NK-92 (cell line): ENCODE data around the gene RIC3.

Experiments used
- DNase-seq: peaks from one replicate; lab custom pipeline; 2025; ENCODE audit not compliant: unreplicated experiment; lab: John Stamatoyannopoulos, UW

Gene RIC3

GRCh38 chr11:8069771-8070170, 99.1 kb downstream of the RIC3 start:
- no peak for DNase-seq

GRCh38 chr11:8068605-8069221, 100.1 kb downstream of the RIC3 start:
- no peak for DNase-seq

DNA sequence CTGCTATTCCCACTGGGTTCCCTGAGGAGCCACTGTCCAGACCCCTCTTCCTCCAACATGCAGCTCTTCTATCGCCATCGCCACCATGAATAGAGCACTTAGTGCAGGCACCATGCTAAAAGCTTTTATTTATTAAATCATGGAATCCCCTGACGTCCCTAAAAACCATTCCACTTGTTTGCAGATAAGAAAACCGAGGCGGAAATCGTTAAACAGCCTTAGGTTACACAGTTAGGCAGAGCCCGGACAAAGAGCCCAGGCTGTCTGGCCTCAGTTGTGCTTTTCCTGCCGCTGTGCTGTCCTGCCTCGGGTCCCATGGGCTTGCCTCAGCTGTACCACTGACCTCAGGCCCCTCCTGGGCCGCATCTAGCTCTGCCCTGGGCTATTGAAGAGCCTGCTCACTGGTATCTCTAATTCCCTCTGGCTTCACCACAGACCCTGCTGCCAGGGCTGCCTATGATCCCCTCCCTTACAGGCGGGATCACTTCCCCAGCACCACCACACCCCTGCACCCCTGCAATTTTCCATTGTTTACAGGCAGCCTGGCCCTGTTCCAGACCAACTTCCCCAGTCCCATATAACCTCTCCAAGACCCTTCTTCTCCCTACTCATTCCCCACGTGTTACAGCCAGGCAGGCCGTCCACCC, 100.8 kb downstream of the RIC3 start:
- DNase-seq: no peak

- DNase-seq: no peak
Observed at GRCh38 chr11:8067567-8067928, 101.3 kb downstream of the RIC3 start.

DNA sequence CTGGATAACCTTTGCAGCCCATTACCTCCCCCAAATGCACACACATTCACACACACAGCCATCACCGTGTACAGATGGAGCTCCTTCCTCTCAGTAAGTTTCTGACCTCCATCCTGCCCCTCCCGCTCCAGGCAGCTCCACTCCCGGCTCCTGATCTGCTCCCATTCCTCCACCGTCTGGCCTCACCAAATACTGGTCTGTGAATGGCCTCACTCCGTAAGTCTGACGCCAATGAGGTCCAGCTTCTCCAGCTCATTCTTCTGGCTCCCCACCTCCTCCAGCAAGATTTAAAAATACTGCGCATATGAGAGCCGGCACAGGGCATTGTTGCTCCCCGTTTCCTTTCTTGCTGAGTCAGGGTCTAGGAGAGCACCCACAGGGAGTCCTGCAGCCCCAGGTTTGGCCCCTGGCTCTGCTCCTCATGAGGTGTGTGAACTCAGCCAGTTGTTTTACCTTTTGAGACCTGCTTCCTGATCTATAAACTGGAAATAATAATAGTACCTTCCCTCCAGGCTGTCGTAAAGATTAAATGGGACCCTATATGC, 101.8 kb downstream of the RIC3 start:
- no peak for DNase-seq

DNA sequence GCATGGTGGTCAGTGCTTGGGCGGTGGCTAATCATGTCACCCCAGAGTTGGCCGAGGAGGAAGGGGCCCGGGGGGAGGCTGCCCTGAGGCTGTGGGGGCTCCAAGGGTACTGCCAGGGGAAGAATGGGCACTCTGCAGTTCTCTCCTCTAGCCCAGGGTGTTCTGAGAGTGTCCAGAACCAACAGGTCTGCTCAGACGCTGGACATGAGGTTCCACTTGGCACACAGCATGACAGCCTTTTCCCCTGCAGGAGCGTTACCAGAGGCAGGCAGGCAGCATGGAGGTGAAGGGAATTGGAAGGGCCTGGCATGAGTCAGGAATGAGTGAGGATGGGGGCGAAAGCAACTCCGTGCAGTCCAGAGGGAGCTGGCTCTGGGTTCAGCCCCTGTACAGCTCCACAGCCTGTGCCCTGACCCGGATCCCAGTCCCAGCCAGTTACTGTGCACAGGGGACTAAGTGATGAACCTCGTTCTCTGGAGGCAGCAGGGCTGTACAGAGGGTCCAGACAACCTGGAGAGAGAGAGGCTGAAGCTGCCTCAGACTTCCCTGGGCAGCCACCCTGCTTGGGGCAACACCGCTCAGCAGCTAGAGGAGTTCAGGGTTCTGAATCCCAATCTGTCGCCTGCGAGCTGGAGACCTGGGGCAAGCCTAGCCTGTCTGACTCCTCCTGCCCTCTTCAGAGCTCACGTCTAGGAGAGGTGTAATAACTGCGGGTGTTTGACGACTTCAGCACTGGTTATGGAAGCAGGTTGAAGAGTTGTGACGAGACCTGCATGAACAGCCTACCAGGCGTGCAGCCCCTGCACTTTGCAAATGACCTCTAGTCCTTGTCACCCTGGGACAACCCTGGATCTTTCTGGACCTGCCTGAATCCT, 102.6 kb downstream of the RIC3 start:
- no peak for DNase-seq

- DNase-seq: no peak
Observed at GRCh38 chr11:8065031-8065430, 103.8 kb downstream of the RIC3 start.

- DNase-seq: no peak
Observed at GRCh38 chr11:8063324-8063723, 105.5 kb downstream of the RIC3 start.

- DNase-seq: no peak
Observed at GRCh38 chr11:8062781-8063257, 106.0 kb downstream of the RIC3 start.

- DNase-seq: no peak
Observed at GRCh38 chr11:8061555-8062428, 107.0 kb downstream of the RIC3 start.

DNA sequence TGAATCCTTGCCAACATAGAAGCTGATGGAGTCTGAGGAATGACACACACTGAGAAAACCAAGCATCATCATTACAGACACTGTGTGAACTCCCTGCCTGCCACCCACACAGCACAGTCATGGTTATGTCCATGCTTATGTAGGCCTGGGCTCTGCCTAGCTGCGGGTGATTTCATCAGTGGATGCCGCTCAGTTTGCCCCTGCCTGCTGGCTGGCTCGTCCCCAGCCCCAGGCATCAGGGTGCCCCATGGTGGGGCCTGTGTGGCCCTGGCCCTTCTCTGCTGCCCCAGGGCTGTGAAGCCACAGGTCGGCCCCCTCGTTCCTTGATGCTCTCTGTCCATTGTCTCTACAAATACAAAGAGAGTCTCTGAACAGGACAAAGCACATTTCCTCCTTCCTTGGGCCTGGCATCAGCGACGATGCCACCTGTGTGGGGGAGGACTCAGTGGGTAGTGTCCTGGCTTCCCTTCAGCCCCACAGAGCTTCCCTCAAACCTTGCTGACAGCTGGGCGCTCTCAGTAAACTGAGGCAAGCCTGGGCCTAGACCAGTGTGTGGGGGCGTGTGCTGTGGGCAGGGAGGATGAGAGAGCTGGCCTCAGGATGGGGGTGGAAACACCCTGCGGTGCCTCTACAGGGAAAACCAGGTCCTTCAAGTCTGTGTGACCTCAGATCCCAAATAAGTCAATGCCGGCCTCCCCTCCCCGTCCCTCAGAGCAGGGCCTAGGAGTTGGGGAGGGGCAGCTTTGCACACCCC, 107.8 kb downstream of the RIC3 start:
- no peak for DNase-seq

GRCh38 chr11:8060146-8060719, 108.6 kb downstream of the RIC3 start:
- DNase-seq: no peak

DNA sequence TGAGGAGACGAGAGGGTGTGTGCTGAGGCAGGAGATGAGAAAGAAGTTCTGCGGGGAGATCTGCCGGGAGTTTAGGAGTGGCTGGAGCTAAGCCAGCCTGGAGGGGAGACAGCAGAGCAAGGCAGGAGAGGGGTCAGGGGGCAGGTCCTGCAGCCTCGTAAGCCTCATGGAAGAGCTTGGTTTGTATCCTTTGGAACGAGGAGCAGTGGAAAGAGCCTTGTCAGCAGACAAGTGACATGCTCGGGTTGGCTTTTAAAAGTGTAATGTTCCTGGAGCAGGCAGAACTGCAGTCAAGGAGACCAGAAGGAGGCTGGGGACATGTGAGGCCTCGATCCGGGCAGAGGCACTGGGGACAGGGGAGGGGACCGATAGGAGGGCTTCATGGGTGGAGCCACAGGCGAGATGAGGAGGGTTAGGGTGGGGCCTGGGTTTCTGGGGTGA, 109.2 kb downstream of the RIC3 start:
- DNase-seq: no peak

DNA sequence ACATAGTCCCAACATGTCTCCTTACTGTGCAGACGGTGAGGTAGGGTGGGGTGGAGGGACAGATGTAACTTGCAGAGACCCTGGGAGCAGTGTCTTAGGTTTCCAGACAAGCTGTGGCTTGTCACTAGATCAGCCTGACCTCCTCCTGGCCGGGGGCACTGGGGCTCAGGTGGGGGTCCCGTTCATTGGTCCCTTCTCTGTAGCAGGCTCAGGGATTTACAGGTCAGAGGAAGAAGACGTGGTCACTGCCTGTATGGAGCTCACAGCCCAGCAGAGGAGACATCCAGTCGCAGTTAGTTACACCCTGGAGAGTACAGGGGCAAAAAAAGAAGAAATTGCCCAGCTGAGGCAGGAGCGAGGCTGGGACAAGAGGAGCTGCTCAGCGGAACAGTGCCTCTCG, 109.8 kb downstream of the RIC3 start:
- no peak for DNase-seq

- no peak for DNase-seq
Observed at GRCh38 chr11:8058216-8058615, 110.6 kb downstream of the RIC3 start.

DNA sequence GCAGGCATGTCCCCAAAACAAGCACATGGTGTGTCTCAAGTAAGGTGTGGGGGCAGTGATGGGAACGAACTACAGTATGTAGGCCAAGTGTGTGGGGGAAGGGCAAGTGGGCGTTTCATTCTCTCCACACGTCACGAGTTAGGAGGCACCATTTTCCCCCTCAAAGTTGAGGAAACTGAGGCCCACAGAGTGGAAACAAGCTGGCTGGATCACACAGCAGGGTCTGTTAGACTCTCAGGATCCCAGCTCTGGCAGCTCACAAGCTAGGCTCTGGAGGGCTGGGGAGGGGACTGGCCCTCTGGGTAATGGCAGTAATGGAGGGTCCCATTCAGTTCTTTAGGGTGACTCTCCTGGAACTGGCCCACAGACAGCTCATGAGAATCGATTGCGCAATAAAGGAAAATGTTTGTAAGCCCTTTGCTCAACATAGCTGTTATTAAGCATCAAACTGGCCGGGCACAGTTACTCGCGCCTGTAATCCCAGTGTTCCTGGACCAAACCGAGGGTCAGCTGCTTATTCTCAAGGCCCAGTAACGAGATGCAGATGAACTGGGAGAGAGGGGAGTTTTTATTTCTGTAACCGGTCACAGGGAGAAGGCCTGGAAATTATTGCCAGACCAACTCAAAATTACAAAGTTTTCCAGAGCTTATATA, 111.9 kb downstream of the RIC3 start:
- no peak for DNase-seq
